Stimulated activated CD8-positive, alpha-beta memory T cell treated with anti-CD3 and anti-CD28 coated beads, Interleukin-12 subunit alpha, Interleukin-12 subunit beta, amount 100 ng/mL, for 4 hours (primary cell): ENCODE measurements around the gene SLC32A1.

Source experiments
- DNase-seq: peaks from one replicate; pipeline ENCODE4 v3.0.0-alpha.2; 2020; ENCODE audit warnings: low read depth

Gene SLC32A1

GRCh38 chr20:38723848-38724625 is at the start of gene SLC32A1:
Gene SLC32A1 (plus strand): TSS chr20:38724486. CDS start chr20:38724725, 239 bp downstream.
- DNase-seq = no peak

GRCh38 chr20:38674765-38675133 is 49.5 kb upstream of the SLC32A1 start:
- DNase-seq = no peak

GRCh38 chr20:38676576-38676975 is 47.7 kb upstream of the SLC32A1 start:
- no peak for DNase-seq

- DNase-seq = no peak
Observed at GRCh38 chr20:38680500-38681306, 43.6 kb upstream of the SLC32A1 start.

- DNase-seq = no peak
Observed at GRCh38 chr20:38685271-38685670, 39.0 kb upstream of the SLC32A1 start.

- no peak for DNase-seq
Observed at GRCh38 chr20:38685853-38686473, 38.3 kb upstream of the SLC32A1 start.

- no peak for DNase-seq
Observed at GRCh38 chr20:38692436-38693411, 31.6 kb upstream of the SLC32A1 start.

- no peak for DNase-seq
Observed at GRCh38 chr20:38697306-38697705, 27.0 kb upstream of the SLC32A1 start.

- no peak for DNase-seq
Observed at GRCh38 chr20:38698541-38698940, 25.7 kb upstream of the SLC32A1 start.

GRCh38 chr20:38700141-38700540 is 24.1 kb upstream of the SLC32A1 start:
- DNase-seq = no peak

GRCh38 chr20:38700926-38701325 is 23.4 kb upstream of the SLC32A1 start:
- DNase-seq = no peak

- DNase-seq = no peak
Observed at GRCh38 chr20:38703526-38703925, 20.8 kb upstream of the SLC32A1 start.

- no peak for DNase-seq
Observed at GRCh38 chr20:38704136-38704535, 20.1 kb upstream of the SLC32A1 start.

GRCh38 chr20:38706509-38706908 is 17.8 kb upstream of the SLC32A1 start:
- no peak for DNase-seq

GRCh38 chr20:38714308-38714707 is 10.0 kb upstream of the SLC32A1 start:
- DNase-seq = no peak

- DNase-seq = no peak
Observed at GRCh38 chr20:38715646-38716045, 8.6 kb upstream of the SLC32A1 start.

- DNase-seq = no peak
Observed at GRCh38 chr20:38722683-38723016, 1.6 kb upstream of the SLC32A1 start.

- no peak for DNase-seq
Observed at GRCh38 chr20:38723017-38723847, 1.1 kb upstream of the SLC32A1 start.

GRCh38 chr20:38724626-38725147 is 401 bp downstream of the SLC32A1 start:
- no peak for DNase-seq

- DNase-seq = no peak
Observed at GRCh38 chr20:38725148-38725901, 1.0 kb downstream of the SLC32A1 start.
